Esophagus muscularis mucosa (tissue), 4 donors: ENCODE measurements around the gene IGFBP4. TPM values are rescaled to one million over a fixed set of nuclear protein-coding genes. Genes with fewer than 3 reads are reported as not detected.

ENCODE experiments used
- DNase-seq: peaks from one replicate; pipeline ENCODE4 v3.0.0-alpha.2; 2017; ENCODE audit errors: extremely low spot score
- H3K27ac ChIP-seq, 4 donors: fragments of 200-600 bp; sonication (generic); replicated peaks in 1 of 4; 1 replicate in 3 of 4; 2 replicates in 1 of 4; pipeline ENCODE4 v1.5.1; 2016 to 2019; ENCODE audit warnings: mild to moderate bottlenecking in 1 of 4
- H3K27me3 ChIP-seq, 4 donors: fragments of 200-600 bp; sonication (generic); one replicate each; pipeline versions ENCODE4 v1.5.1 to v1.6.0; 2016 to 2019
- H3K36me3 ChIP-seq, 4 donors: fragments of 200-600 bp; sonication (generic); one replicate each; pipeline ENCODE4 v1.5.1; 2016 to 2019
- H3K4me1 ChIP-seq, 4 donors: fragments of 200-600 bp; sonication (generic); one replicate each; pipeline ENCODE4 v1.5.1; 2016 to 2019
- H3K4me3 ChIP-seq, 4 donors: fragments of 200-600 bp; sonication (generic); 1 replicate in 2 of 4; 2 replicates in 2 of 4; pipeline ENCODE4 v1.5.1; 2016 to 2019; ENCODE audit warnings: mild to moderate bottlenecking in 4 of 4, moderate library complexity in 1 of 4
- H3K9me3 ChIP-seq, 4 donors: fragments of 200-600 bp; sonication (generic); 1 replicate in 3 of 4; 2 replicates in 1 of 4; pipeline ENCODE4 v1.5.1; 2016 to 2019
- CTCF ChIP-seq, 3 experiments: fragments of 200-600 bp in 2 of 3; fragments of 450-650 bp in 1 of 3; sonication (generic) in 2 of 3; IDR thresholded peaks; one replicate each; pipeline ENCODE4 v1.5.1; 2017 to 2019; ENCODE audit warnings: antibody characterized with exemption in 3 of 3, mild to moderate bottlenecking in 2 of 3, moderate library complexity in 1 of 3
- EP300 ChIP-seq: sonication (generic); formaldehyde crosslinking; IDR thresholded peaks from one replicate; pipeline ENCODE4 v1.6.1; 2017; ENCODE audit warnings: antibody characterized with exemption
- POLR2A ChIP-seq: fragments of 450-650 bp; IDR thresholded peaks from one replicate; pipeline ENCODE4 v1.6.1; 2017; ENCODE audit warnings: antibody characterized with exemption, moderate library complexity, mild to moderate bottlenecking, low read depth
- POLR2AphosphoS5 ChIP-seq, 2 donors: sonication (generic); formaldehyde crosslinking; IDR thresholded peaks; one replicate each; pipeline ENCODE4 v1.6.1; 2017; ENCODE audit warnings: antibody characterized with exemption in 2 of 2
- WGBS: methylation state at CpG from one replicate; pipeline ENCODE4 v1.1.5; 2018; 5-methylcytosine and 5-hydroxymethylcytosine counted together
- intact Hi-C: fragments of 100-400 bp; cut with DNase I; formaldehyde crosslinking; loops from one replicate; pipeline ENCODE4 v1.15.1; 2023
- total RNA-seq, 4 donors: library from RNA; depleted of rRNA; stranded (reverse); fragments of >200 nt; gene quantifications; one replicate each; pipeline versions ENCODE4 v1.1.0 to v1.2.1, GENCODE V29; 2016

IGFBP4 gene
- total RNA-seq, 4 donors from 2014 or later = 258 to 444 (median 268) TPM

GRCh38 chr17:40415390-40415789 lies 27.9 kb upstream of the IGFBP4 start:
- no peak for TF ChIP-seq POLR2AphosphoS5 (IDR thresholded peaks at IDR 0.05)
- TF ChIP-seq CTCF (IDR thresholded peaks at IDR 0.05) = peak; percentile 56 to 71 (median 59)
- intact Hi-C loops = loop anchor here (2.0 to 10.0 kb wide), 2 partner anchors 59 to 111 kb away; partner anchors contain the start of gene RARA
- no peak for DNase-seq
- Histone ChIP-seq H3K9me3 (no peaks in the 10 kb centered on the region), H3K4me3 (no peak overlapping the region), H3K36me3 (no peaks in the 10 kb centered on the region), H3K27me3 (peaks cover 0 to 8% (median 0%) of the 10 kb centered on the region in 4 donors), H3K4me1 (peaks cover 12 to 35% (median 30%) of the 10 kb centered on the region in 4 donors), H3K27ac (no peak overlapping the region)
- 36% methylated on average over 3 of the region's 3 CpGs for WGBS

- Histone ChIP-seq H3K27me3 (peaks cover 0 to 8% (median 0%) of the 10 kb centered on the region in 4 donors), H3K27ac (no peak overlapping the region), H3K4me1 (peaks cover 12 to 35% (median 30%) of the 10 kb centered on the region in 4 donors), H3K9me3 (no peaks in the 10 kb centered on the region), H3K36me3 (no peaks in the 10 kb centered on the region), H3K4me3 (no peak overlapping the region)
- intact Hi-C loops = loop anchor here (10.0 kb wide), 1 partner anchor 112 kb away; the partner anchor contains the start of gene RARA
- WGBS = 41% methylated on average over 3 of the region's 3 CpGs
- DNase-seq = no peak
- TF ChIP-seq CTCF (IDR thresholded peaks at IDR 0.05) (no peak), EP300 (no peak), POLR2AphosphoS5 (IDR thresholded peaks at IDR 0.05) (no peak), POLR2A (no peak)
Observed at GRCh38 chr17:40416671-40417070, 26.6 kb upstream of the IGFBP4 start.

GRCh38 chr17:40417258-40417608 lies 26.0 kb upstream of the IGFBP4 start:
- whole genome bisulfite sequencing = 0% methylated on average over 6 of the region's 21 CpGs

GRCh38 chr17:40417609-40418427 lies 25.4 kb upstream of the IGFBP4 start, which contains the start of gene TOP2A:
Gene TOP2A, minus strand, starts transcription at chr17:40417896. Its CDS starts 105 bp downstream, at chr17:40417791.
- intact Hi-C loops = loop anchor here (10.0 kb wide), 1 partner anchor 113 kb away; the partner anchor contains the start of gene RARA
- TF ChIP-seq EP300 = no peak
- peak in 1 of 3 experiments; percentile 50 for TF ChIP-seq CTCF (IDR thresholded peaks at IDR 0.05)
- TF ChIP-seq POLR2AphosphoS5 (IDR thresholded peaks at IDR 0.05) = peak in 1 of 2 donors; percentile 75
- no peak for TF ChIP-seq POLR2A
- Histone ChIP-seq H3K27ac (peak within 1 kb of the TSS; percentile 64 to 82 (median 76)), H3K27me3 (peaks cover 0 to 8% (median 0%) of the 10 kb centered on the region in 4 donors), H3K36me3 (no peaks in the 10 kb centered on the region), H3K4me1 (peaks cover 12 to 35% (median 30%) of the 10 kb centered on the region in 4 donors), H3K4me3 (peak within 1 kb of the TSS; percentile 60 to 71 (median 63)), H3K9me3 (no peaks in the 10 kb centered on the region)
- WGBS = under 1% methylated on average over 18 of the region's 49 CpGs
- peak; percentile 100 for DNase-seq

More at GRCh38 chr17:40417258-40417608, 26.0 kb upstream of the IGFBP4 start:
- Histone ChIP-seq H3K36me3 (no peaks in the 10 kb centered on the region), H3K4me3 (peak overlapping the region; percentile 60 to 71 (median 63)), H3K27me3 (peaks cover 0 to 8% (median 0%) of the 10 kb centered on the region in 4 donors), H3K4me1 (peaks cover 12 to 35% (median 30%) of the 10 kb centered on the region in 4 donors), H3K9me3 (no peaks in the 10 kb centered on the region), H3K27ac (no peak overlapping the region)
- TF ChIP-seq CTCF (IDR thresholded peaks at IDR 0.05) (no peak), POLR2AphosphoS5 (IDR thresholded peaks at IDR 0.05) (no peak), POLR2A (no peak), EP300 (no peak)
- intact Hi-C loops = loop anchor here (10.0 kb wide), 1 partner anchor 112 kb away; the partner anchor contains the start of gene RARA
- DNase-seq = no peak
